HepG2 (cell line): Measurements from ENCODE around the gene HARS2. TPM values are rescaled to one million over a fixed set of nuclear protein-coding genes. Genes with fewer than 3 reads are reported as not detected.

Source experiments
- CBX1 ChIP-seq: IDR thresholded peaks from one replicate; pipeline ENCODE4 v1.6.1; 2016; ENCODE audit warnings: antibody characterized with exemption, low read depth
- EP300 ChIP-seq, 3 experiments: sonication (generic) in 1 of 3; formaldehyde crosslinking in 1 of 3; IDR thresholded peaks; 2 replicates each; pipeline versions ENCODE4 v1.5.1 to v1.6.1; 2011 to 2020; ENCODE audit warnings: low read depth in 2 of 3, low read length in 2 of 3, borderline replicate concordance in 1 of 3, improper control_type of control experiment in 1 of 3, mild to moderate bottlenecking in 1 of 3, missing genetic modification reagents in 1 of 3, moderate library complexity in 1 of 3
- FOSL1 ChIP-seq: sonication (generic); formaldehyde crosslinking; IDR thresholded peaks from 2 replicates; pipeline ENCODE4 v1.9.0; 2021; ENCODE audit warnings: missing genetic modification reagents, borderline replicate concordance
- HNRNPH1 ChIP-seq: fragments of 200-400 bp; formaldehyde crosslinking; optimal IDR thresholded peaks from 2 replicates; pipeline ENCODE3; 2017; ENCODE audit warnings: mild to moderate bottlenecking, low read depth, low read length
- KDM4B ChIP-seq: sonication (generic); formaldehyde crosslinking; IDR thresholded peaks from 2 replicates; pipeline ENCODE4 v1.4.0; 2020; ENCODE audit warnings: missing genetic modification reagents
- MATR3 ChIP-seq: sonication (generic); formaldehyde crosslinking; IDR thresholded peaks from 2 replicates; pipeline ENCODE4 v1.4.0; 2020; ENCODE audit warnings: missing genetic modification reagents
- NKX3-1 ChIP-seq: sonication (generic); formaldehyde crosslinking; IDR thresholded peaks from 2 replicates; pipeline ENCODE4 v1.5.0; 2020; ENCODE audit warnings: missing genetic modification reagents
- PAX8 ChIP-seq: sonication (generic); formaldehyde crosslinking; IDR thresholded peaks from 2 replicates; pipeline ENCODE4 v1.8.0; 2022; ENCODE audit warnings: mild to moderate bottlenecking, missing genetic modification reagents, borderline replicate concordance
- POLR2G ChIP-seq: fragments of 200-400 bp; formaldehyde crosslinking; IDR thresholded peaks from 2 replicates; pipeline ENCODE4 v1.6.1; 2018; ENCODE audit warnings: mild to moderate bottlenecking, low read depth, low read length, moderate library complexity
- SIN3A ChIP-seq: IDR thresholded peaks from 2 replicates; pipeline ENCODE4 v1.6.1; 2011; ENCODE audit warnings: low read depth, mild to moderate bottlenecking, control low read depth, low read length, borderline replicate concordance
- SMC3 ChIP-seq: IDR thresholded peaks from 2 replicates; pipeline ENCODE4 v1.6.1; 2011; ENCODE audit warnings: low read length, improper control_type of control experiment
- SNAI1 ChIP-seq: sonication (generic); formaldehyde crosslinking; IDR thresholded peaks from 2 replicates; pipeline ENCODE4 v1.5.0; 2020; ENCODE audit warnings: mild to moderate bottlenecking, missing genetic modification reagents, borderline replicate concordance
- TAF15 ChIP-seq: fragments of 200-400 bp; formaldehyde crosslinking; IDR thresholded peaks from one replicate; pipeline ENCODE4 v1.6.1; 2018; ENCODE audit warnings: mild to moderate bottlenecking, low read depth, low read length; ENCODE audit not compliant: poor library complexity, severe bottlenecking
- TSC22D2 ChIP-seq: sonication (generic); formaldehyde crosslinking; IDR thresholded peaks from 2 replicates; pipeline ENCODE4 v1.5.1; 2020; ENCODE audit warnings: missing genetic modification reagents, mild to moderate bottlenecking, borderline replicate concordance
- YEATS4 ChIP-seq: sonication (generic); formaldehyde crosslinking; IDR thresholded peaks from 2 replicates; pipeline ENCODE4 v1.4.0; 2020; ENCODE audit warnings: missing genetic modification reagents, borderline replicate concordance
- ZBTB21 ChIP-seq: sonication (generic); formaldehyde crosslinking; IDR thresholded peaks from 2 replicates; pipeline ENCODE4 v1.4.0; 2020; ENCODE audit warnings: missing genetic modification reagents
- ZFP36L1 ChIP-seq: sonication (generic); formaldehyde crosslinking; IDR thresholded peaks from 2 replicates; pipeline ENCODE4 v1.8.0; 2022; ENCODE audit warnings: mild to moderate bottlenecking, missing genetic modification reagents, moderate library complexity
- ZNF121 ChIP-seq: sonication (generic); formaldehyde crosslinking; IDR thresholded peaks from 2 replicates; pipeline ENCODE4 v1.5.0; 2020; ENCODE audit warnings: mild to moderate bottlenecking, missing genetic modification reagents
- ZNF234 ChIP-seq: sonication (generic); formaldehyde crosslinking; conservative IDR thresholded peaks from 2 replicates; pipeline ENCODE4 v1.5.1; 2020; ENCODE audit warnings: mild to moderate bottlenecking, missing genetic modification reagents
- ZNF619 ChIP-seq: sonication (generic); formaldehyde crosslinking; IDR thresholded peaks from 2 replicates; pipeline ENCODE4 v1.4.0; 2020; ENCODE audit warnings: mild to moderate bottlenecking, missing genetic modification reagents
- ZSCAN29 ChIP-seq: sonication (generic); formaldehyde crosslinking; conservative IDR thresholded peaks from 2 replicates; pipeline ENCODE4 v1.4.0; 2020; ENCODE audit warnings: mild to moderate bottlenecking, missing genetic modification reagents
- polyA plus RNA-seq, 8 experiments: library from polyadenylated mRNA; depleted of rRNA in 3 of 8; stranded (reverse) in 7 of 8; unstranded in 1 of 8; fragments of >200 nt; fragmentation: Illumina TruSeq in 4 of 8; extraction: Trizol in 4 of 8; gene quantifications; 2 replicates each; pipeline versions ENCODE4 v1.2.1 to v1.2.3, GENCODE V29; 2011 to 2016; ENCODE audit warnings: low read depth in 4 of 8, missing spikeins in 1 of 8, mixed read lengths in 1 of 8; ENCODE audit not compliant: insufficient read depth in 1 of 8
- total RNA-seq, 5 experiments: library from RNA; depleted of rRNA; stranded (reverse); fragments of >200 nt; fragmentation: Illumina TruSeq; extraction: Trizol; gene quantifications; 2 replicates each; pipeline ENCODE4 v1.2.3, GENCODE V29; 2016; ENCODE audit warnings: low read depth in 1 of 5
- TF ChIP-seq, protein P1 (sequence below): sonication (generic); formaldehyde crosslinking; IDR thresholded peaks from 2 replicates; pipeline ENCODE4 v1.4.0; 2020; ENCODE audit warnings: low read depth, mild to moderate bottlenecking, missing genetic modification reagents
- TF ChIP-seq, protein P2 (sequence below): sonication (generic); formaldehyde crosslinking; IDR thresholded peaks from 2 replicates; pipeline ENCODE4 v1.4.0; 2020; ENCODE audit warnings: missing genetic modification reagents
- TF ChIP-seq, protein P3 (sequence below): sonication (generic); formaldehyde crosslinking; IDR thresholded peaks from 2 replicates; pipeline ENCODE4 v1.5.0; 2020; ENCODE audit warnings: missing genetic modification reagents, mild to moderate bottlenecking, borderline replicate concordance
- TF ChIP-seq, protein P4 (sequence below): sonication (generic); formaldehyde crosslinking; IDR thresholded peaks from 2 replicates; pipeline ENCODE4 v1.8.1; 2023; ENCODE audit warnings: mild to moderate bottlenecking, moderate library complexity, missing genetic modification reagents

HARS2 gene
- total and polyA plus RNA-seq, 2 of the 13 experiments (the other 11 are each of a cell fraction or from before 2014, with no cell fraction given) = 17.9 to 25.8 TPM

DNA sequence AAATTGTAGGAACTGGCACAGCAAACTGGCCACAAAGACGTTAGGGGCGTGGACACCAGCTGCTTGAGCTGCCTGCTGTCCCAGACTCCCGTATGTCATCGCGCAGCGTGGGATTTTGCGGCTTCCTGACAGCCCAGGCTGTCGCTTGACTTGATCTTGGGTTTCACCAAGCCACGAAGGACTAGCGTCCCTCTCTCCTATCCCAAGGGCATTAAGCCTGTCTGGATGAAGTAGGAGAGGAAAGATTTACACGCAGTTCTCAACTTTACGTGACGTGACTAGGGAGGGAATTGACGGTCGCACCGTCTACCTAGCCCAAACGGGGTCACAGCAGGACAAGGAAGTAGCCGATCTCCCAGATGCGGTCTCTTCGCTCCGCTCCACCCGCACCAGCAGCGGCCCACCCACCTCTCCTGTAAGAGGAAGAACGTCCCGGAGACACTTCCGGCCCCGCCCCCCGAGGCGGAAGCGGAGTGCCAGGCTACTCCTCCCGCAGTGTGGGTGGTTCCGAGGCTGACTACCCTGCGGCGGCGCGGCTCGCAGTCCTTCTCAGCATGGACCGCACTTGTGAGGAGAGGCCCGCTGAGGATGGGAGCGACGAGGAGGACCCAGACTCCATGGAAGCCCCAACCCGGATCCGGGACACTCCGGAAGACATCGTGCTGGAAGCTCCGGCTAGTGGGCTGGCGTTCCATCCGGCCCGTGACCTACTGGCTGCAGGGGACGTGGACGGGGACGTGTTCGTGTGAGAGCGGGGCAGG, 26.7 kb upstream of the HARS2 start, which contains the start of gene WDR55 (continued):
- TF ChIP-seq, protein P1, sequence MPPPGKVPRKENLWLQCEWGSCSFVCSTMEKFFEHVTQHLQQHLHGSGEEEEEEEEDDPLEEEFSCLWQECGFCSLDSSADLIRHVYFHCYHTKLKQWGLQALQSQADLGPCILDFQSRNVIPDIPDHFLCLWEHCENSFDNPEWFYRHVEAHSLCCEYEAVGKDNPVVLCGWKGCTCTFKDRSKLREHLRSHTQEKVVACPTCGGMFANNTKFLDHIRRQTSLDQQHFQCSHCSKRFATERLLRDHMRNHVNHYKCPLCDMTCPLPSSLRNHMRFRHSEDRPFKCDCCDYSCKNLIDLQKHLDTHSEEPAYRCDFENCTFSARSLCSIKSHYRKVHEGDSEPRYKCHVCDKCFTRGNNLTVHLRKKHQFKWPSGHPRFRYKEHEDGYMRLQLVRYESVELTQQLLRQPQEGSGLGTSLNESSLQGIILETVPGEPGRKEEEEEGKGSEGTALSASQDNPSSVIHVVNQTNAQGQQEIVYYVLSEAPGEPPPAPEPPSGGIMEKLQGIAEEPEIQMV (CRISPR knock-in tag) = no peak
- TF ChIP-seq SIN3A (peak; percentile 75; the same call in 1 of the 2 replicates), ZNF234 (CRISPR knock-in tag) (peak; percentile 79; the same call in 1 of the 2 replicates), ZSCAN29 (CRISPR knock-in tag) (no peak), HNRNPH1 (peak; percentile 94), TAF15 (no peak), EP300 (IDR thresholded peaks at IDR 0.05; ENCODE audit: low read depth in 2 of 2, low read length in 2 of 2) (peak in 1 of 2 experiments; percentile 19; a peak in 1 of 4 replicates), EP300 (CRISPR knock-in tag; IDR thresholded peaks at IDR 0.05; ENCODE audit: borderline replicate concordance) (0 out of 2 replicates have a peak, but pooled peaks have one; percentile 8), SMC3 (no peak), CBX1 (peak; percentile 79), SNAI1 (CRISPR knock-in tag) (no peak), TSC22D2 (CRISPR knock-in tag) (peak; percentile 68; the same call in 1 of the 2 replicates), POLR2G (peak; percentile 96), MATR3 (no peak), ZNF619 (CRISPR knock-in tag) (0 out of 2 replicates have a peak, but pooled peaks have one; percentile 22), ZFP36L1 (CRISPR knock-in tag) (no peak), PAX8 (CRISPR knock-in tag) (no peak), YEATS4 (CRISPR knock-in tag) (peak; percentile 58), ZBTB21 (no peak), ZNF121 (CRISPR knock-in tag) (peak; percentile 35; the same call in 1 of the 2 replicates), NKX3-1 (CRISPR knock-in tag) (no peak), KDM4B (CRISPR knock-in tag) (0 out of 2 replicates have a peak, but pooled peaks have one; percentile 42), FOSL1 (no peak)
- TF ChIP-seq, protein P2, sequence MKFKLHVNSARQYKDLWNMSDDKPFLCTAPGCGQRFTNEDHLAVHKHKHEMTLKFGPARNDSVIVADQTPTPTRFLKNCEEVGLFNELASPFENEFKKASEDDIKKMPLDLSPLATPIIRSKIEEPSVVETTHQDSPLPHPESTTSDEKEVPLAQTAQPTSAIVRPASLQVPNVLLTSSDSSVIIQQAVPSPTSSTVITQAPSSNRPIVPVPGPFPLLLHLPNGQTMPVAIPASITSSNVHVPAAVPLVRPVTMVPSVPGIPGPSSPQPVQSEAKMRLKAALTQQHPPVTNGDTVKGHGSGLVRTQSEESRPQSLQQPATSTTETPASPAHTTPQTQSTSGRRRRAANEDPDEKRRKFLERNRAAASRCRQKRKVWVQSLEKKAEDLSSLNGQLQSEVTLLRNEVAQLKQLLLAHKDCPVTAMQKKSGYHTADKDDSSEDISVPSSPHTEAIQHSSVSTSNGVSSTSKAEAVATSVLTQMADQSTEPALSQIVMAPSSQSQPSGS (CRISPR knock-in tag) = peak; percentile 59; the same call in 1 of the 2 replicates
- TF ChIP-seq, protein P3, sequence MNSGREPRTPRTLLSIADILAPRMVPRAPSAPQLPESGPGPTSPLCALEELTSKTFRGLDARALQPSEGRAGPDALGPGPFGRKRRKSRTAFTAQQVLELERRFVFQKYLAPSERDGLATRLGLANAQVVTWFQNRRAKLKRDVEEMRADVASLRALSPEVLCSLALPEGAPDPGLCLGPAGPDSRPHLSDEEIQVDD = no peak
- TF ChIP-seq, protein P4, sequence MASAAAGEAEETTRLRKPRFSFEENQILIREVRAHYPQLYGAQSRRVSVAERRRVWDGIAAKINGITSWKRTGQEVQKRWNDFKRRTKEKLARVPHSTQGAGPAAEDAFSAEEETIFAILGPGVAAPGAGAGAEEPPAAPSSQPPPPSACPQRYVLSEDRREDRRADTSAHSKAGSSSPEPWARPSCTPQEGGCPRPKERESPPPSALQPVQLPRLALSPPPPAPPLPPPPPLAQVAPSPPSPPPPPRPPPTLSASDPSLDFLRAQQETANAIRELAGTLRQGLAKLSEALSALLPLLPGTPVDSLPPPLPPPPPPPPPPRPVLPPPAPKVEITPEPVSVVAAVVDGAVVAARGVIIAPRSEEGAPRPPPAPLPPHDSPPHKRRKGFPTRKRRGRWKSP (CRISPR knock-in tag) = peak; percentile 84; the same call in 1 of the 2 replicates
